ENCODE results near the gene ACACB. TPM values are rescaled to one million over a fixed set of nuclear protein-coding genes. Genes with fewer than 3 reads are reported as not detected.

ACACB gene
- total and polyA plus RNA-seq, 4 donors: 8.4 to 70.3 (median 30.1) TPM

GRCh38 chr12:109293106-109293505, 176.7 kb downstream of the ACACB start:
- DNase-seq (peak; percentile 21 to 45), ATAC-seq (ENCODE audit: low FRiP score) (no peak)
- no peaks in the 10 kb centered on the region for H3K9me3 ChIP-seq (ENCODE audit: control insufficient read depth, low read length)
- 87% methylated on average over 3 of the region's 3 CpGs for WGBS, 2 donors
- intact Hi-C loops (cut with DNase I): no loop called here
- H3K27ac ChIP-seq (ENCODE audit: low read depth in 1 of 2, low read length in 2 of 2): no peak overlapping the region
- H3K4me1 ChIP-seq (ENCODE audit: control insufficient read depth in 1 of 2, insufficient read depth in 2 of 2, low read length in 2 of 2): no peaks in the 10 kb centered on the region
- no peak overlapping the region for H3K4me3 ChIP-seq (ENCODE audit: low read length in 2 of 2)
- no peaks in the 10 kb centered on the region for H3K36me3 ChIP-seq (ENCODE audit: control insufficient read depth in 1 of 2, insufficient read depth in 2 of 2, low read length in 1 of 2)
- no peaks in the 10 kb centered on the region for H3K27me3 ChIP-seq (ENCODE audit: control insufficient read depth in 1 of 2, insufficient read depth in 2 of 2, low read length in 1 of 2)

GRCh38 chr12:109294286-109294796, 178.0 kb downstream of the ACACB start:
- Histone ChIP-seq H3K9me3 (ENCODE audit: control insufficient read depth, low read length) (no peaks in the 10 kb centered on the region), H3K27ac (ENCODE audit: low read depth in 1 of 2, low read length in 2 of 2) (no peak overlapping the region), H3K27me3 (ENCODE audit: control insufficient read depth in 1 of 2, insufficient read depth in 2 of 2, low read length in 1 of 2) (no peaks in the 10 kb centered on the region), H3K4me3 (ENCODE audit: low read length in 2 of 2) (no peak overlapping the region), H3K36me3 (ENCODE audit: control insufficient read depth in 1 of 2, insufficient read depth in 2 of 2, low read length in 1 of 2) (no peaks in the 10 kb centered on the region), H3K4me1 (ENCODE audit: control insufficient read depth in 1 of 2, insufficient read depth in 2 of 2, low read length in 2 of 2) (no peaks in the 10 kb centered on the region)
- DNase-seq: peak; percentile 39 to 63
- no peak for ATAC-seq (ENCODE audit: low FRiP score)
- WGBS, 2 donors: 86 to 92% methylated on average over 5 of the region's 5 CpGs
- intact Hi-C loops (cut with DNase I): no loop called here

GRCh38 chr12:109295764-109296425, 179.5 kb downstream of the ACACB start:
- DNase-seq (peak; percentile 33 to 39), ATAC-seq (ENCODE audit: low FRiP score) (no peak)
- H3K4me1 ChIP-seq (ENCODE audit: control insufficient read depth in 1 of 2, insufficient read depth in 2 of 2, low read length in 2 of 2): no peaks in the 10 kb centered on the region
- H3K27me3 ChIP-seq (ENCODE audit: control insufficient read depth in 1 of 2, insufficient read depth in 2 of 2, low read length in 1 of 2): no peaks in the 10 kb centered on the region
- H3K4me3 ChIP-seq (ENCODE audit: low read length in 2 of 2): no peak overlapping the region
- H3K27ac ChIP-seq (ENCODE audit: low read depth in 1 of 2, low read length in 2 of 2): no peak overlapping the region
- no peaks in the 10 kb centered on the region for H3K9me3 ChIP-seq (ENCODE audit: control insufficient read depth, low read length)
- 73 to 82% methylated on average over 13 of the region's 13 CpGs for WGBS, 2 donors
- H3K36me3 ChIP-seq (ENCODE audit: control insufficient read depth in 1 of 2, insufficient read depth in 2 of 2, low read length in 1 of 2): no peaks in the 10 kb centered on the region
- intact Hi-C loops (cut with DNase I): no loop called here

GRCh38 chr12:109296431-109296830, 180.0 kb downstream of the ACACB start:
- no peak overlapping the region for H3K4me3 ChIP-seq (ENCODE audit: low read length in 2 of 2)
- H3K36me3 ChIP-seq (ENCODE audit: control insufficient read depth in 1 of 2, insufficient read depth in 2 of 2, low read length in 1 of 2): no peaks in the 10 kb centered on the region
- ATAC-seq (ENCODE audit: low FRiP score) (no peak), DNase-seq (peak in 1 of 2 donors; percentile 30)
- no peaks in the 10 kb centered on the region for H3K27me3 ChIP-seq (ENCODE audit: control insufficient read depth in 1 of 2, insufficient read depth in 2 of 2, low read length in 1 of 2)
- 75 to 79% methylated on average over 3 of the region's 3 CpGs for WGBS, 2 donors
- no peaks in the 10 kb centered on the region for H3K4me1 ChIP-seq (ENCODE audit: control insufficient read depth in 1 of 2, insufficient read depth in 2 of 2, low read length in 2 of 2)
- no peak overlapping the region for H3K27ac ChIP-seq (ENCODE audit: low read depth in 1 of 2, low read length in 2 of 2)
- no peaks in the 10 kb centered on the region for H3K9me3 ChIP-seq (ENCODE audit: control insufficient read depth, low read length)
- intact Hi-C loops (cut with DNase I): no loop called here

- DNase-seq: peak in 1 of 2 donors; percentile 6
- H3K27me3 ChIP-seq (ENCODE audit: control insufficient read depth in 1 of 2, insufficient read depth in 2 of 2, low read length in 1 of 2): peaks cover 0 to 2% of the 10 kb centered on the region in 2 donors
- H3K27ac ChIP-seq (ENCODE audit: low read depth in 1 of 2, low read length in 2 of 2): no peak overlapping the region
- H3K4me1 ChIP-seq (ENCODE audit: control insufficient read depth in 1 of 2, insufficient read depth in 2 of 2, low read length in 2 of 2): no peaks in the 10 kb centered on the region
- ATAC-seq (ENCODE audit: low FRiP score): no peak
- WGBS, 2 donors: 92 to 93% methylated on average over 7 of the region's 7 CpGs
- no peaks in the 10 kb centered on the region for H3K36me3 ChIP-seq (ENCODE audit: control insufficient read depth in 1 of 2, insufficient read depth in 2 of 2, low read length in 1 of 2)
- intact Hi-C loops (cut with DNase I): no loop called here
- H3K4me3 ChIP-seq (ENCODE audit: low read length in 2 of 2): no peak overlapping the region
- no peaks in the 10 kb centered on the region for H3K9me3 ChIP-seq (ENCODE audit: control insufficient read depth, low read length)
Measured at GRCh38 chr12:109299849-109300248, 183.5 kb downstream of the ACACB start.

- no peak for ATAC-seq (ENCODE audit: low FRiP score)
- WGBS, 2 donors: 65 to 75% methylated on average over 3 of the region's 3 CpGs
- no peaks in the 10 kb centered on the region for H3K36me3 ChIP-seq (ENCODE audit: control insufficient read depth in 1 of 2, insufficient read depth in 2 of 2, low read length in 1 of 2)
- no peak for DNase-seq
- H3K27ac ChIP-seq (ENCODE audit: low read depth in 1 of 2, low read length in 2 of 2): no peak overlapping the region
- H3K9me3 ChIP-seq (ENCODE audit: control insufficient read depth, low read length): no peaks in the 10 kb centered on the region
- no peaks in the 10 kb centered on the region for H3K4me1 ChIP-seq (ENCODE audit: control insufficient read depth in 1 of 2, insufficient read depth in 2 of 2, low read length in 2 of 2)
- no peak overlapping the region for H3K4me3 ChIP-seq (ENCODE audit: low read length in 2 of 2)
- intact Hi-C loops (cut with DNase I): no loop called here
- H3K27me3 ChIP-seq (ENCODE audit: control insufficient read depth in 1 of 2, insufficient read depth in 2 of 2, low read length in 1 of 2): peaks cover 0 to 2% of the 10 kb centered on the region in 2 donors
Measured at GRCh38 chr12:109301643-109302168, 185.3 kb downstream of the ACACB start.

GRCh38 chr12:109302358-109302757, 186.0 kb downstream of the ACACB start:
- Histone ChIP-seq H3K9me3 (ENCODE audit: control insufficient read depth, low read length) (no peaks in the 10 kb centered on the region), H3K36me3 (ENCODE audit: control insufficient read depth in 1 of 2, insufficient read depth in 2 of 2, low read length in 1 of 2) (no peaks in the 10 kb centered on the region), H3K4me3 (ENCODE audit: low read length in 2 of 2) (no peak overlapping the region), H3K27me3 (ENCODE audit: control insufficient read depth in 1 of 2, insufficient read depth in 2 of 2, low read length in 1 of 2) (peaks cover 0 to 2% of the 10 kb centered on the region in 2 donors), H3K4me1 (ENCODE audit: control insufficient read depth in 1 of 2, insufficient read depth in 2 of 2, low read length in 2 of 2) (no peaks in the 10 kb centered on the region), H3K27ac (ENCODE audit: low read depth in 1 of 2, low read length in 2 of 2) (no peak overlapping the region)
- intact Hi-C loops (cut with DNase I): no loop called here
- no peak for ATAC-seq (ENCODE audit: low FRiP score)
- no peak for DNase-seq
- WGBS, 2 donors: 77 to 83% methylated on average over 2 of the region's 2 CpGs

- intact Hi-C loops (cut with DNase I): no loop called here
- H3K27ac ChIP-seq (ENCODE audit: low read depth in 1 of 2, low read length in 2 of 2): no peak overlapping the region
- no peaks in the 10 kb centered on the region for H3K36me3 ChIP-seq (ENCODE audit: control insufficient read depth in 1 of 2, insufficient read depth in 2 of 2, low read length in 1 of 2)
- ATAC-seq (ENCODE audit: low FRiP score) (no peak), DNase-seq (peak in 1 of 2 donors; percentile 7)
- no peak overlapping the region for H3K4me3 ChIP-seq (ENCODE audit: low read length in 2 of 2)
- no peaks in the 10 kb centered on the region for H3K4me1 ChIP-seq (ENCODE audit: control insufficient read depth in 1 of 2, insufficient read depth in 2 of 2, low read length in 2 of 2)
- WGBS, 2 donors: 81 to 82% methylated on average over 5 of the region's 5 CpGs
- H3K27me3 ChIP-seq (ENCODE audit: control insufficient read depth in 1 of 2, insufficient read depth in 2 of 2, low read length in 1 of 2): peaks cover 0 to 2% of the 10 kb centered on the region in 2 donors
- no peaks in the 10 kb centered on the region for H3K9me3 ChIP-seq (ENCODE audit: control insufficient read depth, low read length)
Measured at GRCh38 chr12:109302770-109303169, 186.4 kb downstream of the ACACB start.

- H3K36me3 ChIP-seq (ENCODE audit: control insufficient read depth in 1 of 2, insufficient read depth in 2 of 2, low read length in 1 of 2): no peaks in the 10 kb centered on the region
- WGBS, 2 donors: 16 to 17% methylated on average over 8 of the region's 8 CpGs
- H3K4me1 ChIP-seq (ENCODE audit: control insufficient read depth in 1 of 2, insufficient read depth in 2 of 2, low read length in 2 of 2): no peaks in the 10 kb centered on the region
- intact Hi-C loops (cut with DNase I): no loop called here
- H3K27ac ChIP-seq (ENCODE audit: low read depth in 1 of 2, low read length in 2 of 2): no peak overlapping the region
- DNase-seq (peak in 1 of 2 donors; percentile 17), ATAC-seq (ENCODE audit: low FRiP score) (no peak)
- peaks cover 0 to 2% of the 10 kb centered on the region in 2 donors for H3K27me3 ChIP-seq (ENCODE audit: control insufficient read depth in 1 of 2, insufficient read depth in 2 of 2, low read length in 1 of 2)
- H3K4me3 ChIP-seq (ENCODE audit: low read length in 2 of 2): no peak overlapping the region
- no peaks in the 10 kb centered on the region for H3K9me3 ChIP-seq (ENCODE audit: control insufficient read depth, low read length)
Measured at GRCh38 chr12:109304485-109304884, 188.1 kb downstream of the ACACB start.
